C4-2B (cell line): ENCODE results near the gene FLYWCH2.

Source experiments
- ZFX ChIP-seq: fragments of 450-650 bp; IDR thresholded peaks from 2 replicates; pipeline ENCODE4 v1.6.1; 2017
- TF ChIP-seq, protein P1 (sequence below): fragments of 450-650 bp; conservative IDR thresholded peaks from 2 replicates; pipeline ENCODE4 v1.5.1; 2017; ENCODE audit warnings: mild to moderate bottlenecking

DNA sequence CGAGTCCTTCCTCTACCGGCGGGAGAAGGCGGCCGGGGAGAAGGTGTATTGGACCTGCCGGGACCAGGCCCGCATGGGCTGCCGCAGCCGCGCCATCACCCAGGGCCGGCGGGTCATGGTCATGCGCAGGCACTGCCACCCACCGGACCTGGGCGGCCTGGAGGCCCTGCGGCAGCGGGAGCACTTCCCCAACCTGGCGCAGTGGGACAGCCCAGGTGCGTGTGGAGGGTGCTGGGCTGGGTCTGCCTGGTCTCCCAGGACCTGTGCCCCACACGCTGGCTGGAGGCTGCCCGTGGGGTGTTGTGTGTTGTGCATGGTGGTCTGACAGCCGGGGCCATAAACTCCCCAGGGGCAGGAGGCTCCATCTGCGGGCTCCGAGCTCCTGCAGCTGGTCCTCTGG lies 54.2 kb downstream of the FLYWCH2 start:
- TF ChIP-seq, protein P1, sequence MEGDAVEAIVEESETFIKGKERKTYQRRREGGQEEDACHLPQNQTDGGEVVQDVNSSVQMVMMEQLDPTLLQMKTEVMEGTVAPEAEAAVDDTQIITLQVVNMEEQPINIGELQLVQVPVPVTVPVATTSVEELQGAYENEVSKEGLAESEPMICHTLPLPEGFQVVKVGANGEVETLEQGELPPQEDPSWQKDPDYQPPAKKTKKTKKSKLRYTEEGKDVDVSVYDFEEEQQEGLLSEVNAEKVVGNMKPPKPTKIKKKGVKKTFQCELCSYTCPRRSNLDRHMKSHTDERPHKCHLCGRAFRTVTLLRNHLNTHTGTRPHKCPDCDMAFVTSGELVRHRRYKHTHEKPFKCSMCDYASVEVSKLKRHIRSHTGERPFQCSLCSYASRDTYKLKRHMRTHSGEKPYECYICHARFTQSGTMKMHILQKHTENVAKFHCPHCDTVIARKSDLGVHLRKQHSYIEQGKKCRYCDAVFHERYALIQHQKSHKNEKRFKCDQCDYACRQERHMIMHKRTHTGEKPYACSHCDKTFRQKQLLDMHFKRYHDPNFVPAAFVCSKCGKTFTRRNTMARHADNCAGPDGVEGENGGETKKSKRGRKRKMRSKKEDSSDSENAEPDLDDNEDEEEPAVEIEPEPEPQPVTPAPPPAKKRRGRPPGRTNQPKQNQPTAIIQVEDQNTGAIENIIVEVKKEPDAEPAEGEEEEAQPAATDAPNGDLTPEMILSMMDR = no peak
- TF ChIP-seq ZFX = no peak
